ENCODE measurements around the gene SLC25A14.
"Not testable (repeated sequence)": the region's sequence is repeated elsewhere in the genome, so short reads cannot be mapped to it uniquely, and the experiment has no call there.

The SLC25A14 gene, protein sequence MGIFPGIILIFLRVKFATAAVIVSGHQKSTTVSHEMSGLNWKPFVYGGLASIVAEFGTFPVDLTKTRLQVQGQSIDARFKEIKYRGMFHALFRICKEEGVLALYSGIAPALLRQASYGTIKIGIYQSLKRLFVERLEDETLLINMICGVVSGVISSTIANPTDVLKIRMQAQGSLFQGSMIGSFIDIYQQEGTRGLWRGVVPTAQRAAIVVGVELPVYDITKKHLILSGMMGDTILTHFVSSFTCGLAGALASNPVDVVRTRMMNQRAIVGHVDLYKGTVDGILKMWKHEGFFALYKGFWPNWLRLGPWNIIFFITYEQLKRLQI

DNA sequence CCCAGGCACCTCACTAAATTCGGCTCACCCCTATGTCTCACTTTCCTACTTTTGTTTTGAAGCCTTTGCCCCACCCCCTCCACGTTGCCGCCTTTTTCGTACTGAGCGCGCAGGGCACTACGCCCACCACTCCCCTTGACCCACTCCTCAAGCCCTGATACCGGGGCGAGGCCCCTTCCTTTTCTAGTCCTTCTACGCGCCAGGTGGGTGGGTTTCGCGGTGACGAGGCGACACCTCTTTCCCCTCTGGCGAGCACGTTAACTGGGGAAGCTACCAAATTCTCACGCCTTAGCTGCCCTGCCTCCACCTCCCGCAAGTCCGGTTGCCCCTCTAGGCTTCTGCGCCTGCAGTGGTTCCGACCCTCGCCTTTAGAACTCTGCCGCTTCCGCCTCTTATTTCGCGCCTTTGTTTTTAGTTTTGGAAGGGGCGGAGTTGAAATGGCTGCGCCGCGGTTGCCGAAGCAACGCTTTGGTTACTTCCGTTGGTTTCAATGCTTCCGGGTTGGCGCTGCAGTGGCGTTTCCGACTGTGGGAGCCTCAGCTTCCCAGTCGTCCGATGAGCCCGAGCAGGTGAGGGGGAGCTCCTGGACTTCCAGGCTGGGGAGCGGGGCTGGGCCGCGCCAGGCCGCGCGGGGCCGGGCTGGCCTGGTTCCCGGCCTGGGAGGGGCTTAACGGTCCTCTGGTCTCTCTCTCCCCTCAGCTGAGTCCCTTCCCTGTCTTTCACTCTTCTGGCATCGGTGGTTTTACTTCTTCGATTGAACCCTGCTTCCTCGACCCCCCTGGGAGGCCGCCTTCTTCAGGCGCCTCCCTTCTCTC is at the start of gene SLC25A14:
TSS of gene SLC25A14 (plus strand) at position 512 of the 815 bp plus-strand sequence. CDS start 360 bp downstream, outside the sequence.
- Mint-ChIP-seq H3K9me3 (no peaks in the 10 kb centered on the region), H3K27me3 (ENCODE audit: low read depth) (no peaks in the 10 kb centered on the region), H3K27ac (peak within 1 kb of the TSS; percentile 88), H3K4me1 (ENCODE audit: low read depth) (peaks cover 14% of the 10 kb centered on the region), H3K36me3 (ENCODE audit: low read depth) (no peaks in the 10 kb centered on the region), H3K4me3 (peak within 1 kb of the TSS; percentile 92)

DNA sequence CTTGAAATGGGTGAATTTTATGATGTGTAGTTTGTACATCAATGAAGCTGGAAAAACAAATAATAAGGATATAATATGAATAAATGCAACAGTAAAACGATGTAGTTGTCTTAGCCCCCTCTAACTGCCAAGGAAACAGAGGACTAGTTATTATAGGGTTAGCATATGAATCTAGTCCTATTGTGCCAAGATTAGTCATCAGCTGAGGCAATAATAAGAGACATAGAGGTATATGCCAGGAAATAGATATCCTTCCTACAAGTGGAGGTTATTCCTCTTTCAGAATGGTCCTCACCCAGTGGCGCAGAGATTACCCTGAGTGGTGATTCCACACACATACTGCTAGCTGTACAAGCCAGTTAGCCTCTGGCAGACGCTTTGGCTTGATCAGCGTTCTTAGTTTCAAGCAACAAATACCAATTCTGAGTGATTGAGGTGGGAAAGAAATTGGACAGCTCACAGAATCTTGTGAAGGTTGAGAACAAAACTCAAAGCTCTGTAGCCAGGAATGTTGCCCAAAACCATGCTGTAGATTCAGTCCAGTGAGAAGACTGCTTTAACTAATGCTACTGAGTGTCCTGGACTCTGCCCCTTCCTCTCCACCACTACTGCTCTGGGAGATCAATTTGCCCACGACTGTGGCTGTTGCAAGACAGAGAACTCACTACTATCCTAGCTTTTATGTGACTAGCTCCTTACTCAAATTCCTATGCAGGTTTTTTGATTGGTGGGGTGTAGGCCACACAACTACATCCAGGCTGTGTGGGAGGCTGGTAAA is 44.0 kb upstream of the SLC25A14 start:
- no peaks in the 10 kb centered on the region for H3K36me3 Mint-ChIP-seq (ENCODE audit: low read depth)
- H3K4me1 Mint-ChIP-seq (ENCODE audit: low read depth), result no peaks in the 10 kb centered on the region
- no peaks in the 10 kb centered on the region for H3K27me3 Mint-ChIP-seq (ENCODE audit: low read depth)
- H3K4me3 Mint-ChIP-seq, result no peak overlapping the region
- no peak overlapping the region for H3K27ac Mint-ChIP-seq
- no peaks in the 10 kb centered on the region for H3K9me3 Mint-ChIP-seq

DNA sequence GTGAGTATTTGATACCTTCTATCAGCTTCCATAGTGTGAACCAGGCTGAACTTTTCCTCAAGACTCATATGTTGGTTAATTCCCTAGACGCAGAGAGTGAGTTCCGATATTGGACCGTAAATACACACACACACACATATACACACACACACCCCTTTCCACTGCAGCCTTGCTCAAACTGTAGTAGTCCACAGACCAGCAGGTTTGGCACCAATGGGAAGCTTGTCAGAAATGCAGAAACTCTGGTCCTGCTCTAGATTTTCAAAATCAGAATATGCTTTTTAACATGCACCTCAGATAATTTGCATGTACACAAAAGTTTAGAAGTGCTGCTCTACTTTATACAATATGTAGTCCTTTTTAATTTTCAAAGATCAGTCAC is 43.4 kb upstream of the SLC25A14 start:
- Mint-ChIP-seq H3K4me3 (no peak overlapping the region), H3K27me3 (ENCODE audit: low read depth) (no peaks in the 10 kb centered on the region), H3K9me3 (no peaks in the 10 kb centered on the region), H3K27ac (no peak overlapping the region), H3K4me1 (ENCODE audit: low read depth) (no peaks in the 10 kb centered on the region), H3K36me3 (ENCODE audit: low read depth) (no peaks in the 10 kb centered on the region)

DNA sequence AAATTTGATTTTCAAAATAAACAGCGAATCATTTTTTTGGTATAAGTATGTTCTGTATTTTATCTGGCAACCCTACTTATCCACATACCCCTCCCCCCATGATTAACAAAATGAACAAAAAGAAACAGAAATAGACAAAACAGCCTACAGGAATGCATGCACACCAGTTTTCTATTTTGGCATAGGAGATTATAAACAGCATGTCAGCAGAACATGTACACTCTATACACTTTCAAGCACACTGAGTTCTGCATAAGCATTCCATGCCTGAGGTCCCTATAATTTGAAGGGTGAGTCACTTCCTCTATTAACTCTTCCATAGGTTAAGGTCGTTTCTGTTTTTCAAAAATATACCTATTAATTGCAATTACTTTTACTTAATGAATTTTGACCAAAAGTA is 43.0 kb upstream of the SLC25A14 start:
- no peak overlapping the region for H3K4me3 Mint-ChIP-seq
- peaks cover 3% of the 10 kb centered on the region for H3K9me3 Mint-ChIP-seq
- no peaks in the 10 kb centered on the region for H3K36me3 Mint-ChIP-seq (ENCODE audit: low read depth)
- H3K27ac Mint-ChIP-seq, result no peak overlapping the region
- no peaks in the 10 kb centered on the region for H3K27me3 Mint-ChIP-seq (ENCODE audit: low read depth)
- H3K4me1 Mint-ChIP-seq (ENCODE audit: low read depth), result no peaks in the 10 kb centered on the region

DNA sequence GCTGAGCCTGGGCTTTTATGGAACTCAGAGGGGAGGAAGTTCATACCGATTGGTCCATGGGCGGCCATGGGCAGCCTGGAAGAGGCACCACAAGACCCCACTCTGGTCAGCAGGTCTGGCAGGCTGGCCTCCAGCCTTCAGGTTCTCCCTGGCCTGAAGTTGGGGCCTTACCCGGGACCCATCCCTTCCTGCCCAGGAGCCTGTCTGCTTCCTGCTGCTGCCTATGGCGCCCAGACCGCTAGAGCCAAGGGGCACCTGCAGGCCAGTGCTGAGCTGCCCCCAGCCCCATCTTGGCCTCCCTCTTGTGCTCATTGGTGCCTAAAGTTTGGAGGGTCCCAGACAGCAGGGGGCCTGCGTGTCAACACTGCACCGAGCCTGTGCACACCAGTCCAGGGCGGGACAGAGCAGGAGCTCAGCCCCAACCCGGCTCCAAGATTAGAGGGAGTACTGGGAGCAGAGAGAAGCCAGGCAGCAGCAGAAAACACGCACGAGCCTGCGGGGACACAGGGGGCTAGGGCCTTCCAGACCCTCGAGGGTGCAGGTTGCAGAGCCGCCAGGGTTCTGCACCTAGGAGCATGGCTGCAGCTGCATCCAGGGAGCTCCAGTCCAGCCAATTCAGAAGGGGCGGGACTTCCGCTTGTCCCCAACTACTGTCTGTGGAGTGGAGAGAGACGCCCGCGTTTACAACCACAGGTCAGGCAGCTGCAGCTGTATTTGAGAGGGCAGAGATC is 40.3 kb upstream of the SLC25A14 start:
- Mint-ChIP-seq H3K27me3 (ENCODE audit: low read depth) (no peaks in the 10 kb centered on the region), H3K27ac (no peak overlapping the region), H3K9me3 (peaks cover 3% of the 10 kb centered on the region), H3K4me3 (no peak overlapping the region), H3K4me1 (ENCODE audit: low read depth) (no peaks in the 10 kb centered on the region), H3K36me3 (ENCODE audit: low read depth) (no peaks in the 10 kb centered on the region)

DNA sequence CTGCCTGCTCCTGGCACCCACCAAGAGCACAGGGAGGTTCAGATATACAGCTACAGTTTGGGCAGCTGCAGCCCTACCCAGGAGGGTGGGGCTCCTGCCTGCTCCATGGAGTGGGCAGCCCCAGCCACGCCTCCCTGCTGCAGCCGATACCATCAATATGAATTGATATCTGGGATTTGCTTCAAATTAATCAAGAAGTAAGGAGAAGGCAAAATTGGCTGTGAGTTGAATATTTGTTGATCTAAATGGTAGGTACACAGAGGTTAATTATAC is 39.8 kb upstream of the SLC25A14 start:
- Mint-ChIP-seq H3K36me3 (ENCODE audit: low read depth) (no peaks in the 10 kb centered on the region), H3K27me3 (ENCODE audit: low read depth) (no peaks in the 10 kb centered on the region), H3K4me3 (no peak overlapping the region), H3K4me1 (ENCODE audit: low read depth) (no peaks in the 10 kb centered on the region), H3K9me3 (peaks cover 3% of the 10 kb centered on the region), H3K27ac (no peak overlapping the region)

DNA sequence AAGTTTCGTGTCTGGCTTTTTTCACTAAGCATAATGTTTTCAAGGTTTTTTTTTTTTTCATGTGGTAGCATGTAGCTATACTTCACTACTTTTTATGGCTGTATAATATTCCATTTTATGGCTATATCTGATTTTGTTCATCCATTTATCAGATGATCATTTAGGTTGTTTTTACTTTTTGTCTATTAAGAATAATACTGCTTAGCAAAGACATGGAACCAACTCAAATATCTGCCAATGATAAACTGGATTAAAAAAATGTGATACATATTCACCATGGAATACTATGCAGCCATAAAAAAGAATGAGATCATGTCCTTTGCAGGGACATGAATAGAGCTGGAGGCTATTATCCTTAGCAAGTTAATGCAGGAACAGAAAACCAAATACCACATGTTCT is 38.3 kb upstream of the SLC25A14 start:
- Mint-ChIP-seq H3K36me3 (ENCODE audit: low read depth) (no peaks in the 10 kb centered on the region), H3K27me3 (ENCODE audit: low read depth) (no peaks in the 10 kb centered on the region), H3K4me1 (ENCODE audit: low read depth) (no peaks in the 10 kb centered on the region), H3K27ac (no peak overlapping the region), H3K4me3 (no peak overlapping the region), H3K9me3 (peaks cover 3% of the 10 kb centered on the region)

DNA sequence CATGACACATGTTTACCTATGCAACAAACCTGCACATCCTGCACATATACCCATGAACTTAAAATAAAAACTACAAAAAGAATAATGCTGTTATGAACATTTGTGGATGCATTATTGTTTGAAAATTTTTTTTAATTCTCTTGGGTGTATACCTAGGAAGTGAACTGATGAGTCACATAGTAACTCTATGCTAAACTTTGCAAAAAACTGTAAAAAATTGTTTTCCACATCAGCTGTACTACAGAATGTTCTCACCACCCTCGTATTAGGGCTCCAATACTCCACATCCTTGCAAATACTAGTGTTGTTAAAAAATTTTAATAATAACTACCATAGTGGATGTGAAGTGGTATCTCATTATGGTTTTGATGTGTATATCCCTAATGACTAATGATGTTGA is 37.7 kb upstream of the SLC25A14 start:
- Mint-ChIP-seq H3K4me3 (no peak overlapping the region), H3K27me3 (ENCODE audit: low read depth) (no peaks in the 10 kb centered on the region), H3K36me3 (ENCODE audit: low read depth) (no peaks in the 10 kb centered on the region), H3K4me1 (ENCODE audit: low read depth) (no peaks in the 10 kb centered on the region), H3K9me3 (peaks cover 3% of the 10 kb centered on the region), H3K27ac (no peak overlapping the region)

DNA sequence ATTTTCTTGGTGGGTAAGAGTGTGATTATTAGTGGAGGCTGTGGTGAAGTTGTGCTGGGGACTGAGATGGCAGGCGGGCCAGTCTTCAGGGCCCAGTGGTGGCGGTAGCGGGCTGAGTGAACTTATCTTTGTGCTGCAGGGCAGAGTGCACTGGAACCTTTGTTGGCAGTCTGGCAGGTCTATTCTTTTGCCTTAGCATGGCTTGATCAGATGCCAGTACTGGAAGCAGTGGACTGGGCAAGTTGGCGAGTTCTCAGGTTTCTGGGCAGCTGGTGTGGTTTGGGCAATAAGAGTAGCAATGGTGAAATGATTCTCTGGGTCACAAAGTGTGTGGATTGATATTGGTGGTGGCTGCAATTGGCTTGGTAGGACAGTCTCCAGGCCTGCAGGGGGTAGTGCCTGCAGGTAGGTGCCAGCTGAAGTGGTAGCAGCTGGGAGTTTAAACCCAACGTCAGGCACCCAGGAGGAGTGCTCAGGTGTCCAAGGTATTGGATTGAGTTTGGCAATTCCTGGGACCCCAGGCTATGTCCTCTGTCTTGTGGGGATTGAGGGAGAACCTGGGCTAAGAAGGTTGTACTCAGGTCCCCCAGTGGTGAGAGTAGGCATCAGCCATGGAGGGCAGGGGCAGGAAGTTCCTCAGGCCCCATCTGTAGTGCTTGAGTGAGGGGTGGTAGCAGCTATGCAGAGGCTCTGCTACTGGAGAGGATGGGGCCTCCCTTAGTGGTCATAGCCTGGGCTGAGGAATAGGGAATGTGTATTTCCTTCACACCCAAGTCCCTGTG is 34.9 kb upstream of the SLC25A14 start:
- H3K9me3 Mint-ChIP-seq, result peaks cover 3% of the 10 kb centered on the region
- H3K4me1 Mint-ChIP-seq (ENCODE audit: low read depth), result no peaks in the 10 kb centered on the region
- H3K27ac Mint-ChIP-seq, result no peak overlapping the region
- H3K4me3 Mint-ChIP-seq, result no peak overlapping the region
- H3K27me3 Mint-ChIP-seq (ENCODE audit: low read depth), result no peaks in the 10 kb centered on the region
- H3K36me3 Mint-ChIP-seq (ENCODE audit: low read depth), result no peaks in the 10 kb centered on the region

DNA sequence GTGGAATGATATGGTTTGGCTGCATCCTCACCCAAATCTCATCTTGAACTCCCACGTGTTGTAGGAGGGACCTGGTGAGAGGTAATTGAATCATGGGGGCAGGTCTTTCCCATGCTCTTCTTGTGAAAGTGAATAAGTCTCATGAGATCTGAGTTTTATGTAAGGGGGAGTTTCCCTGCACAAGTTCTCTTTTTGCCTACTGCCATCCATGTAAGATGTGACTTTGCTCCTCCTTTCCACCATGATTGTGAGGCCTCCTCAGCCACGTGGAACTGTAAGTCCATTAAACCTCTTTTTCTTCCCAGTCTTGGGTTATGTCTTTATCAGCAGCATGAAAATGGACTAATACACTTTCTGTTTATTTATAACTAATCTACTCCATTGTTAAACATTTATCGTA is 19.8 kb upstream of the SLC25A14 start:
- Mint-ChIP-seq H3K27me3 (ENCODE audit: low read depth) (peaks cover 20% of the 10 kb centered on the region), H3K9me3 (peaks cover 12% of the 10 kb centered on the region)
- not testable (repeated sequence) for H3K36me3 Mint-ChIP-seq (ENCODE audit: low read depth); H3K4me1 Mint-ChIP-seq (ENCODE audit: low read depth); H3K27ac Mint-ChIP-seq; H3K4me3 Mint-ChIP-seq

DNA sequence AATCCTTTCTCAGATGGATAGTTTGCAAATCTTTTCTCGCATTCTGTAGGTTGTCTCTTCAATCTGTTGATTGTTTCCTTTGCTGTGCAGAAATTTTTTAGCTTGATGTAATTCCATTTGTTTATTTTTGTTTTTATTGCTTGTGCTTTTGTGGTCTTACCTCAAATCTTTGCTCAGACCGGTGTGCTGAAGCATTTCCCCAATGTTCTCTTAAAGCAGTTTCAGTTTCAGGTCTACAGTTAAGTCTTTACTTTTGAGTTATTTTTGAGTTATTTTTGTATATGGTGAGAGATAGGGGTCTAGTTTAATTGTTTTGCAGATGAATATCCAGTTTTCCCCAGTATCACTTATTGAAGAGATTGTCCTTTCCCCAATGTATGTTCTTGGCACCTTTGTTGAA is 18.2 kb upstream of the SLC25A14 start:
- Mint-ChIP-seq H3K27ac (no peak overlapping the region), H3K9me3 (peaks cover 12% of the 10 kb centered on the region), H3K27me3 (ENCODE audit: low read depth) (peaks cover 20% of the 10 kb centered on the region), H3K4me3 (no peak overlapping the region), H3K4me1 (ENCODE audit: low read depth) (peaks cover 6% of the 10 kb centered on the region), H3K36me3 (ENCODE audit: low read depth) (no peaks in the 10 kb centered on the region)

DNA sequence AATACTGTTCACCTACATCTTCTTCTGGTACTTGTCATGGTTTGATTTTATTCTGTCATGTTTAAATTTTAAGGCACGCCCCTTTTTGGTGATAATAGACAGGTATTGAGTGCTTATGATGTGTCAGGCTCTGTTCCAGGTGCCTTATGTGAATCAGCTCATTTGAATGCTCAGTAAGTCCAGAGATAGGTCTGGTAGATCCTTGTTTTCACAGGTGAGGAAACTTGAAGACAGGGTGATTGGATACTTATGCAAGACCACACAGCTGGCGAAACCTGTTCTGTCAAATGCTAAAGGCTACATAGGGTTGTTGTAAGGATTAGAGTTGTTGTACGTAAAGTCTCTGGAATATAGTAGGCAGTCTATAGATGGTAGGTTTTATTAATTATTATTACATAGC is 9.6 kb upstream of the SLC25A14 start:
- Mint-ChIP-seq H3K9me3 (no peaks in the 10 kb centered on the region), H3K27me3 (ENCODE audit: low read depth) (peaks cover 16% of the 10 kb centered on the region), H3K36me3 (ENCODE audit: low read depth) (no peaks in the 10 kb centered on the region), H3K4me1 (ENCODE audit: low read depth) (no peaks in the 10 kb centered on the region), H3K27ac (no peak overlapping the region), H3K4me3 (no peak overlapping the region)

DNA sequence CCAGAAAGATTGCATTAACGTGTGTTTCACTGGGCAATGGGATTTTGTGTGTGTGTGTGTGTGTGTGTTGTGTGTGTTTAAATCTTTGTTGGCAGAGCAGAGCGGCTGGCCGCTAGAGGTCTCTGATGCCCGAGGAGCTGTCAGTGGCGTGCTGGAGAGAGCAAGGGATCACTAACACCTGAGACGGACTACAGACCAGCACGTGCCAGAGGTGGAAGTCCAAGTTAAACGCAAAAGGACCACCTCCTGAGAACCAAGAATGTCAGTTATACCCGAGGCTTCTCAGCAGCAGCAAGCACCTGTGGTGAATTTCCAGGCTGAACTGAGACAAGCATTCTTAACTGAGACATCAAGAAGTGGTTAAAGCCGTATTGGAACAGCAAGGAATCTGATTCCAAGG is 9.0 kb upstream of the SLC25A14 start:
- no peaks in the 10 kb centered on the region for H3K9me3 Mint-ChIP-seq
- H3K36me3 Mint-ChIP-seq (ENCODE audit: low read depth), result no peaks in the 10 kb centered on the region
- H3K27me3 Mint-ChIP-seq (ENCODE audit: low read depth), result peaks cover 16% of the 10 kb centered on the region
- no peak overlapping the region for H3K4me3 Mint-ChIP-seq
- no peaks in the 10 kb centered on the region for H3K4me1 Mint-ChIP-seq (ENCODE audit: low read depth)
- H3K27ac Mint-ChIP-seq, result no peak overlapping the region

DNA sequence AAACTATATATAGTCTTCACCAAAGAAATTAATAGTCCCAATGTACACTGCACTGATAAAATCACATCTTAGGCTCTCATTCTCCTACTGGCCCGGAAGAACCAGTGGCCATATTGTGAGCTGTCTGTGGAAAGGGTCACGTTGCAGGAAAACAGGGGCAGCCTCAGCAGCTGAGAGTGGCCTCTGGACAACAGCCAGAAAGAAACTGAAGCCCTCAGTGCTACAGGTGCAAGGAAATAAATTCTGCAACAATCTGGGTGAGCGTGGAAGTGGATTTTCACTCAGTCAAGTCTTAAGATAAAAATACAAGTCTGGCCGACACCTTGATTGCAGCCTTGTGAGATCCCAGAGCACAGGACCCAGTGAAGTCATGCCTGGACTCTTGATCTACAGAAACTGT is 3.2 kb upstream of the SLC25A14 start:
- H3K36me3 Mint-ChIP-seq (ENCODE audit: low read depth), result no peaks in the 10 kb centered on the region
- H3K9me3 Mint-ChIP-seq, result no peaks in the 10 kb centered on the region
- peaks cover 14% of the 10 kb centered on the region for H3K4me1 Mint-ChIP-seq (ENCODE audit: low read depth)
- no peak overlapping the region for H3K4me3 Mint-ChIP-seq
- no peak overlapping the region for H3K27ac Mint-ChIP-seq
- H3K27me3 Mint-ChIP-seq (ENCODE audit: low read depth), result no peaks in the 10 kb centered on the region

All from T-helper 1 cell treated with Interleukin-12 subunit alpha and Interleukin-12 subunit beta and Interleukin-4 antibody, amounts not matched to agents 30 μg/mL and 1 μg/mL, for 36 hours (primary cell).